HG03521 (cell line): ENCODE results near the gene CYSLTR1.
"Not testable (repeated sequence)": the region's sequence is repeated elsewhere in the genome, so short reads cannot be mapped to it uniquely, and the experiment has no call there.

Experiments used
- ATAC-seq: cut with Tn5 transposase; IDR thresholded peaks from one replicate; pipeline ENCODE4 v1.9.1; 2021; ENCODE audit warnings: mild to moderate bottlenecking, moderate library complexity; ENCODE audit not compliant: unreplicated experiment

The CYSLTR1 gene

GRCh38 chrX:78327370-78328086 lies at the start of gene CYSLTR1:
CYSLTR1 (minus strand) TSS chrX:78327611; CDS start chrX:78273746, 53,865 bp downstream.
- ATAC-seq: no peak

GRCh38 chrX:78377186-78377585 lies 49.8 kb upstream of the CYSLTR1 start:
- no peak for ATAC-seq

GRCh38 chrX:78375894-78376293 lies 48.5 kb upstream of the CYSLTR1 start:
- no peak for ATAC-seq

GRCh38 chrX:78366576-78366975 lies 39.2 kb upstream of the CYSLTR1 start:
- ATAC-seq: no peak

- ATAC-seq: no peak
These were observed 30.1 kb upstream of the CYSLTR1 start for GRCh38 chrX:78357342-78358055.

GRCh38 chrX:78333521-78333920 lies 6.1 kb upstream of the CYSLTR1 start:
- ATAC-seq: peak; percentile 60

- ATAC-seq: no peak
These were observed 4.3 kb upstream of the CYSLTR1 start for GRCh38 chrX:78331708-78332107.

- ATAC-seq: no peak
These were observed 3.1 kb upstream of the CYSLTR1 start for GRCh38 chrX:78330540-78330939.

GRCh38 chrX:78330068-78330467 lies 2.7 kb upstream of the CYSLTR1 start:
- ATAC-seq: no peak

- no peak for ATAC-seq
These were observed 2.1 kb upstream of the CYSLTR1 start for GRCh38 chrX:78329486-78329885.

- no peak for ATAC-seq
These were observed 1.0 kb downstream of the CYSLTR1 start for GRCh38 chrX:78326401-78326800.

- ATAC-seq: no peak
These were observed 4.5 kb downstream of the CYSLTR1 start for GRCh38 chrX:78322863-78323262.

- ATAC-seq: peak; percentile 95
These were observed 5.6 kb downstream of the CYSLTR1 start for GRCh38 chrX:78321809-78322208.

- ATAC-seq: no peak
These were observed 11.1 kb downstream of the CYSLTR1 start for GRCh38 chrX:78316265-78316664.

GRCh38 chrX:78315745-78316144 lies 11.7 kb downstream of the CYSLTR1 start:
- ATAC-seq: no peak

- no peak for ATAC-seq
These were observed 12.8 kb downstream of the CYSLTR1 start for GRCh38 chrX:78314561-78314960.

- ATAC-seq: no peak
These were observed 13.9 kb downstream of the CYSLTR1 start for GRCh38 chrX:78313526-78313925.

- ATAC-seq: no peak
These were observed 19.7 kb downstream of the CYSLTR1 start for GRCh38 chrX:78307665-78308064.

- no peak for ATAC-seq
These were observed 24.3 kb downstream of the CYSLTR1 start for GRCh38 chrX:78303086-78303485.

- ATAC-seq: not testable (repeated sequence)
These were observed 26.5 kb downstream of the CYSLTR1 start for GRCh38 chrX:78300933-78301332.

GRCh38 chrX:78283511-78283910 lies 43.9 kb downstream of the CYSLTR1 start:
- ATAC-seq: no peak

- ATAC-seq: no peak
These were observed 90.3 kb downstream of the CYSLTR1 start for GRCh38 chrX:78237127-78237526.
